Subcutaneous adipose tissue (tissue), 4 donors: ENCODE measurements around the gene ZC3H12C. TPM values are rescaled to one million over a fixed set of nuclear protein-coding genes. Genes with fewer than 3 reads are reported as not detected.

Source experiments
- CTCF ChIP-seq: fragments of 450-650 bp; IDR thresholded peaks from one replicate; pipeline ENCODE4 v1.5.1; 2016; ENCODE audit warnings: low read depth, mild to moderate bottlenecking, control low read depth, antibody characterized with exemption, moderate library complexity
- total RNA-seq, 4 donors: library from RNA; depleted of rRNA; stranded (reverse); fragments of >200 nt; gene quantifications; one replicate each; pipeline ENCODE4 v1.1.0, GENCODE V29; 2016

ZC3H12C gene
- total RNA-seq, 4 donors from 2014 or later = 14.7 to 22.2 (median 17.4) TPM

- no peak for TF ChIP-seq CTCF
Measured at GRCh38 chr11:110199184-110199981, 106.2 kb downstream of the ZC3H12C start.

GRCh38 chr11:110200241-110200640 lies 107.0 kb downstream of the ZC3H12C start:
- TF ChIP-seq CTCF = no peak

- no peak for TF ChIP-seq CTCF
Measured at GRCh38 chr11:110200836-110201235, 107.6 kb downstream of the ZC3H12C start.

GRCh38 chr11:110207123-110207522 lies 113.9 kb downstream of the ZC3H12C start:
- TF ChIP-seq CTCF = no peak

GRCh38 chr11:110217223-110217877 lies 124.2 kb downstream of the ZC3H12C start:
- TF ChIP-seq CTCF = no peak

- TF ChIP-seq CTCF = no peak
Measured at GRCh38 chr11:110217936-110218335, 124.7 kb downstream of the ZC3H12C start.

GRCh38 chr11:110219006-110219785 lies 126.0 kb downstream of the ZC3H12C start:
- no peak for TF ChIP-seq CTCF
